Naive thymus-derived CD4-positive, alpha-beta T cell (primary cell): ENCODE measurements around the gene PREB. TPM values are rescaled to one million over a fixed set of nuclear protein-coding genes. Genes with fewer than 3 reads are reported as not detected.

ENCODE experiments used
- ATAC-seq: fragments of 150-1000 bp; cut with Tn5 transposase; 2 replicates; pipeline ENCODE4 v1.10.0; 2021; ENCODE audit warnings: mild to moderate bottlenecking, moderate library complexity
- CTCF ChIA-PET: fragments of 350-600 bp; sonication (Branson Sonifier 250); formaldehyde crosslinking; loops from one replicate; lab custom pipeline; 2021; ENCODE audit warnings: antibody characterized with exemption; lab: Charles Lee
- POLR2A ChIA-PET: fragments of 350-600 bp; sonication (Branson Sonifier 250); formaldehyde crosslinking; loops from one replicate; lab custom pipeline; 2021; ENCODE audit warnings: antibody characterized with exemption, inconsistent platforms; lab: Charles Lee
- DNase-seq, 9 donors: peaks; one replicate each; pipeline versions ENCODE4 v3.0.0 to v3.0.0-alpha.2; 2020 to 2022; ENCODE audit warnings: mixed read lengths in 1 of 9
- H3K27ac ChIP-seq: one replicate; pipeline ENCODE4 v1.7.0; 2013; ENCODE audit warnings: mild to moderate bottlenecking, low read depth, low read length, moderate library complexity
- H3K27me3 ChIP-seq, 2 donors: one replicate each; pipeline ENCODE4 v1.7.0; 2013; ENCODE audit warnings: low read length in 2 of 2, mild to moderate bottlenecking in 2 of 2, moderate library complexity in 2 of 2; ENCODE audit not compliant: control insufficient read depth in 2 of 2, insufficient read depth in 2 of 2
- H3K36me3 ChIP-seq, 3 experiments: 1 replicate in 2 of 3; 2 replicates in 1 of 3; pipeline ENCODE4 v1.7.0; 2013; ENCODE audit warnings: low read length in 3 of 3, mild to moderate bottlenecking in 3 of 3, moderate library complexity in 1 of 3; ENCODE audit not compliant: insufficient read depth in 3 of 3, control insufficient read depth in 2 of 3
- H3K4me1 ChIP-seq, 2 donors: one replicate each; pipeline ENCODE4 v1.7.0; 2013; ENCODE audit warnings: low read length in 2 of 2, mild to moderate bottlenecking in 2 of 2, moderate library complexity in 1 of 2; ENCODE audit not compliant: control insufficient read depth in 2 of 2, insufficient read depth in 2 of 2
- H3K4me3 ChIP-seq: 2 replicates; pipeline ENCODE4 v1.7.0; 2013; ENCODE audit warnings: mild to moderate bottlenecking, low read length
- H3K9me3 ChIP-seq, 3 experiments: 1 replicate in 2 of 3; 2 replicates in 1 of 3; pipeline ENCODE4 v1.7.0; 2013; ENCODE audit warnings: low read length in 3 of 3; ENCODE audit not compliant: control insufficient read depth in 2 of 3
- H3K27ac Mint-ChIP-seq, 9 donors: one replicate each; pipeline ENCODE4 v1.8.0; 2020 to 2022; ENCODE audit warnings: mixed read lengths in 9 of 9, mild to moderate bottlenecking in 8 of 9, moderate library complexity in 5 of 9, inconsistent platforms in 2 of 9
- H3K27me3 Mint-ChIP-seq, 5 donors: one replicate each; pipeline ENCODE4 v1.8.0; 2021 to 2022; ENCODE audit warnings: mixed read lengths in 5 of 5, mild to moderate bottlenecking in 1 of 5
- H3K36me3 Mint-ChIP-seq, 5 donors: one replicate each; pipeline ENCODE4 v1.8.0; 2020 to 2022; ENCODE audit warnings: mixed read lengths in 5 of 5, mild to moderate bottlenecking in 3 of 5, inconsistent platforms in 1 of 5
- H3K4me1 Mint-ChIP-seq, 7 donors: one replicate each; pipeline ENCODE4 v1.8.0; 2020 to 2022; ENCODE audit warnings: mixed read lengths in 7 of 7, mild to moderate bottlenecking in 3 of 7, inconsistent platforms in 1 of 7
- H3K4me3 Mint-ChIP-seq, 10 donors: one replicate each; pipeline ENCODE4 v1.8.0; 2020 to 2022; ENCODE audit warnings: mild to moderate bottlenecking in 10 of 10, mixed read lengths in 10 of 10, moderate library complexity in 6 of 10, inconsistent platforms in 2 of 10
- H3K9me3 Mint-ChIP-seq, 11 donors: one replicate each; pipeline ENCODE4 v1.8.0; 2020 to 2022; ENCODE audit warnings: mixed read lengths in 11 of 11, mild to moderate bottlenecking in 4 of 11, inconsistent platforms in 1 of 11, moderate library complexity in 1 of 11
- intact Hi-C, 2 donors: fragments of 100-400 bp; cut with micrococcal nuclease; formaldehyde crosslinking; loops; one replicate each; pipeline ENCODE4 v1.15.1; 2023
- polyA plus RNA-seq, 2 donors: library from polyadenylated mRNA; unstranded; fragments of 300-500 nt; fragmentation: Illumina TruSeq; gene quantifications; one replicate each; pipeline ENCODE4 v1.2.3, GENCODE V29; 2021
- total RNA-seq, 6 experiments: library from RNA in 5 of 6; stranded (reverse) in 5 of 6; gene quantifications; 1 replicate in 5 of 6; 2 replicates in 1 of 6; pipeline ENCODE4 v1.2.3 and lab custom pipeline; 2021 to 2026

Gene PREB
- total and polyA plus RNA-seq, 7 experiments from 2014 or later = 25.4 to 72.3 (median 53.2) TPM

DNA sequence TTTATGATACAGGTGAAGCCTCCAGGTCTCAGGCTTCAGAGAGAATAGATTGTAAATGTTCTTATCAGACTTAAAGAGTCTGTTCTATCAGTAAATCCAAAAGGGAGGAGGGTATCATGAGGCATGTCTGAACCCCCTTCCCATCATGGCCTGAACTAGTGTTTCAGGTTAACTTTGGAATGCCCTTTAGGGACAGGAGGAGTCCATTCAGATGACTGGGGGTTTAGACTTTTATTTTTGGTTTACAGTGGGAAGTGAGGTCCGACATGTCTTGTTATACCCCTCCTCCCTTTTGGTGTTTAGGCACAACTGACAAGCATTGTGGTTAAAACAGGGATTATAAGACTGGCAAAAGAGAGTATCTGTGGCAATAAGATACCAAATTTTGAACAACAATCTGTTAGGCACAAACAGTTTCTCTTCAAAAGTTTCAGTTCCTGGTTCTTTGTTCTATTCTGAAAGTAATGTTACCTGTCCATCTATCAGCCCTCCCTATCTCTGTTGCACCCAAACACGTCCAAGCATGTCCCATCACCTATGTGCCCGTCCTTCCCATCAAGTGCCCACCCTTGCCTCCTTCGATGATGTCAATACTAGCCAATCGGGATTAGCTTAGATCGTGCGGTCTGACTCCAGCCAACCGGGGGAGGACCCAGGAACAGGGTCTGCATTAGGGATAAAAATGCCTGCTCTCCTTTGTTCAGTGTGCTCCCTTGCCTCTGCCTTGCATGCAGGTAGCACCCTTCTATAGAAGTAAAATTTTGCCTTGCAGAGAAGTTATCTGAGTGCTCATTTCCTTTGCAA lies 30.7 kb upstream of the PREB start:
- Histone ChIP-seq H3K27ac (no peak overlapping the region), H3K27me3 (no peaks in the 10 kb centered on the region), H3K4me1 (no peaks in the 10 kb centered on the region), H3K9me3 (no peaks in the 10 kb centered on the region), H3K4me3 (no peak overlapping the region), H3K36me3 (no peaks in the 10 kb centered on the region)
- no peak for ATAC-seq
- DNase-seq = no peak
- Mint-ChIP-seq H3K27me3 (peaks cover 0 to 7% (median 0%) of the 10 kb centered on the region in 5 donors), H3K4me3 (no peak overlapping the region), H3K36me3 (no peaks in the 10 kb centered on the region), H3K4me1 (peaks cover 0 to 14% (median 5%) of the 10 kb centered on the region in 7 donors), H3K9me3 (no peaks in the 10 kb centered on the region), H3K27ac (no peak overlapping the region)
- intact Hi-C loops = no loop called here
- ChIA-PET POLR2A (no interaction called here), CTCF (interaction anchor here (0.7 kb wide), 1 partner anchor 78 kb away, joined by 3 read pairs; no protein-coding TSS in a partner anchor)

GRCh38 chr2:27162151-27163121 lies 28.0 kb upstream of the PREB start:
- Mint-ChIP-seq H3K36me3 (no peaks in the 10 kb centered on the region), H3K4me3 (no peak overlapping the region), H3K27ac (no peak overlapping the region), H3K9me3 (no peaks in the 10 kb centered on the region), H3K27me3 (peaks cover 0 to 6% (median 0%) of the 10 kb centered on the region in 5 donors), H3K4me1 (peaks cover 0 to 11% (median 4%) of the 10 kb centered on the region in 7 donors)
- intact Hi-C loops = no loop called here
- ChIA-PET POLR2A (no interaction called here), CTCF (interaction anchor here (0.7 kb wide), 1 partner anchor 62 kb away, joined by 3 read pairs; no protein-coding TSS in a partner anchor)
- Histone ChIP-seq H3K4me3 (no peak overlapping the region), H3K27me3 (no peaks in the 10 kb centered on the region), H3K4me1 (no peaks in the 10 kb centered on the region), H3K27ac (no peak overlapping the region), H3K36me3 (no peaks in the 10 kb centered on the region), H3K9me3 (no peaks in the 10 kb centered on the region)
- DNase-seq (no peak), ATAC-seq (no peak)

DNA sequence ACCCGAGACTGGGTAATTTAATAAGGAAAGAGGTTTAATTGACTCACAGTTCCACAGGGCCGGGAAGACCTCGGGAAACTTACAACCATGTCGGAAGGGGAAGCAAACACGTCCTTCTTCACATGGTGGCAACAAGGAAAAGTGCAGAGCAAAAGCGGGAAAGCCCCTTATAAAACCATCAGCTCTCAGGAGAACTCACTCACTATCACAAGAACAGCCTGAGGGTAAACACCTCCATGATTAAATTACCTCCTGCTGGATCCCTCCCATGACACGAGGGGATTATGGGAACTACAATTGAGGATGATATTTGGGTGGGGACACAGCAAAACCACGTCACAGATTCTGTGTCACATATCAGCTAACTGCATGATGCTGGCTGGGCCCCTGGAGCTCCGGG lies 25.8 kb upstream of the PREB start:
- H3K4me3 Mint-ChIP-seq = no peak overlapping the region
- CTCF ChIA-PET = no interaction called here
- no peaks in the 10 kb centered on the region for H3K36me3 Mint-ChIP-seq
- Histone ChIP-seq H3K27me3 (no peaks in the 10 kb centered on the region), H3K36me3 (no peaks in the 10 kb centered on the region), H3K9me3 (no peaks in the 10 kb centered on the region), H3K4me3 (no peak overlapping the region), H3K4me1 (no peaks in the 10 kb centered on the region), H3K27ac (no peak overlapping the region)
- ATAC-seq (no peak), DNase-seq (no peak)
- intact Hi-C loops = no loop called here
- no peaks in the 10 kb centered on the region for H3K9me3 Mint-ChIP-seq
- H3K4me1 Mint-ChIP-seq = peaks cover 0 to 6% (median 0%) of the 10 kb centered on the region in 7 donors
- peaks cover 0 to 6% (median 0%) of the 10 kb centered on the region in 5 donors for H3K27me3 Mint-ChIP-seq
- POLR2A ChIA-PET = interaction anchor here (0.6 kb wide), 1 partner anchor 24 kb away, joined by 4 read pairs; no protein-coding TSS in a partner anchor
- H3K27ac Mint-ChIP-seq = no peak overlapping the region

GRCh38 chr2:27159271-27159670 lies 24.8 kb upstream of the PREB start:
- intact Hi-C loops = no loop called here
- no peaks in the 10 kb centered on the region for H3K36me3 Mint-ChIP-seq
- no peak overlapping the region for H3K27ac ChIP-seq
- H3K36me3 ChIP-seq = no peaks in the 10 kb centered on the region
- H3K4me1 Mint-ChIP-seq = no peaks in the 10 kb centered on the region
- H3K27me3 ChIP-seq = no peaks in the 10 kb centered on the region
- no peak overlapping the region for H3K4me3 ChIP-seq
- H3K4me1 ChIP-seq = no peaks in the 10 kb centered on the region
- DNase-seq = no peak
- ChIA-PET CTCF (no interaction called here), POLR2A (no interaction called here)
- no peaks in the 10 kb centered on the region for H3K9me3 Mint-ChIP-seq
- H3K27ac Mint-ChIP-seq = no peak overlapping the region
- H3K4me3 Mint-ChIP-seq = no peak overlapping the region
- no peaks in the 10 kb centered on the region for H3K9me3 ChIP-seq
- peaks cover 0 to 7% (median 0%) of the 10 kb centered on the region in 5 donors for H3K27me3 Mint-ChIP-seq
- ATAC-seq = no peak

- Histone ChIP-seq H3K4me3 (no peak overlapping the region), H3K4me1 (no peaks in the 10 kb centered on the region), H3K36me3 (no peaks in the 10 kb centered on the region), H3K27me3 (no peaks in the 10 kb centered on the region), H3K9me3 (no peaks in the 10 kb centered on the region), H3K27ac (no peak overlapping the region)
- Mint-ChIP-seq H3K27me3 (peaks cover 0 to 8% (median 0%) of the 10 kb centered on the region in 5 donors), H3K4me3 (no peak overlapping the region), H3K9me3 (no peaks in the 10 kb centered on the region), H3K36me3 (no peaks in the 10 kb centered on the region), H3K27ac (no peak overlapping the region), H3K4me1 (no peaks in the 10 kb centered on the region)
- DNase-seq (no peak), ATAC-seq (no peak)
- intact Hi-C loops = no loop called here
- CTCF ChIA-PET = no interaction called here
- POLR2A ChIA-PET = no interaction called here
These were observed 24.0 kb upstream of the PREB start for GRCh38 chr2:27158468-27158867.

DNA sequence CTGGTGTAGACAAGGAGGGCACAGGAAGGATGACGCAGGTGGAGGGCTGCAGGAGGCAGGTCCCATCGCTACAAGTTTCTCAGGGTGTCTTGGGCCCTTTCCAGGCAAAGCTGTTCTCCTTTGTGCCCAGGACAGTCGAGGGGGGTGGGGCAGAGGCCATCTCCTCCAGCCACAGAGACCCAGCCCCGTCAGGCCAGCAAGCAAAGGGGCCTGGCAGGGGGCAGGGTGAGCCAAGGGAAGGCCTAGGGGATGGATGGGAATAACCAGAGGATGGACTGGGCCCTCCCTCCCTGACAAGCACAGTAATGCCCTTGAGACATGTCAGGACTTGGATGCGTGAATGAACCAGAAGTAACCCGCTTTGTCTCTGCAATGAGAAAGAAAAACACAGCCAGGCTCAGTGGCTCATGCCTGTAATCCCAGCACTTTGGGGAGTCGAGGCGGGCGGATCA lies 20.7 kb upstream of the PREB start:
- no peaks in the 10 kb centered on the region for H3K36me3 Mint-ChIP-seq
- intact Hi-C loops = no loop called here
- ChIA-PET CTCF (no interaction called here), POLR2A (no interaction called here)
- no peaks in the 10 kb centered on the region for H3K9me3 ChIP-seq
- no peak for DNase-seq
- H3K4me3 Mint-ChIP-seq = no peak overlapping the region
- no peak overlapping the region for H3K4me3 ChIP-seq
- no peak for ATAC-seq
- H3K36me3 ChIP-seq = no peaks in the 10 kb centered on the region
- no peak overlapping the region for H3K27ac ChIP-seq
- H3K4me1 Mint-ChIP-seq = no peaks in the 10 kb centered on the region
- peaks cover 0 to 8% (median 0%) of the 10 kb centered on the region in 5 donors for H3K27me3 Mint-ChIP-seq
- H3K27me3 ChIP-seq = no peaks in the 10 kb centered on the region
- H3K9me3 Mint-ChIP-seq = no peaks in the 10 kb centered on the region
- H3K4me1 ChIP-seq = no peaks in the 10 kb centered on the region
- no peak overlapping the region for H3K27ac Mint-ChIP-seq
